NCI-H2196 treated with DMSO at 0.1 percent for 48 hours (cell line): ENCODE measurements around the gene GTF2F1.
A peak's percentile ranks its signal among the peaks of the same experiment; 100 is the strongest.
"Not testable (repeated sequence)": the region's sequence is repeated elsewhere in the genome, so short reads cannot be mapped to it uniquely, and the experiment has no call there.

Source experiments
- DNase-seq: peaks from one replicate; lab custom pipeline; 2025; ENCODE audit not compliant: unreplicated experiment; lab: John Stamatoyannopoulos, UW

Gene GTF2F1

GRCh38 chr19:6393074-6393982, at the start of gene GTF2F1:
Gene GTF2F1, minus strand, starts transcription at chr19:6393164. Its CDS starts 169 bp downstream, at chr19:6392995.
- DNase-seq, result peak; percentile 87

- no peak for DNase-seq
Observed at GRCh38 chr19:6442087-6442688, 49.2 kb upstream of the GTF2F1 start.

GRCh38 chr19:6440905-6441304, 47.9 kb upstream of the GTF2F1 start:
- DNase-seq, result no peak

- DNase-seq, result no peak
Observed at GRCh38 chr19:6439743-6440142, 46.8 kb upstream of the GTF2F1 start.

GRCh38 chr19:6433663-6434062, 40.7 kb upstream of the GTF2F1 start, which contains the start of gene SLC25A41:
Gene SLC25A41, minus strand, starts transcription at chr19:6433763. Its CDS starts 70 bp downstream, at chr19:6433693.
- no peak for DNase-seq

GRCh38 chr19:6433165-6433564, 40.2 kb upstream of the GTF2F1 start:
- DNase-seq, result no peak

GRCh38 chr19:6431891-6432290, 38.9 kb upstream of the GTF2F1 start:
- DNase-seq, result no peak

GRCh38 chr19:6429419-6430221, 36.7 kb upstream of the GTF2F1 start:
- DNase-seq, result no peak

- not testable (repeated sequence) for DNase-seq
Observed at GRCh38 chr19:6428692-6429418, 35.9 kb upstream of the GTF2F1 start.

GRCh38 chr19:6427131-6427530, 34.2 kb upstream of the GTF2F1 start:
- no peak for DNase-seq

- DNase-seq, result no peak
Observed at GRCh38 chr19:6425732-6426620, 33.0 kb upstream of the GTF2F1 start.

- DNase-seq, result peak; percentile 100
Observed at GRCh38 chr19:6424939-6425731, 32.2 kb upstream of the GTF2F1 start.

- DNase-seq, result no peak
Observed at GRCh38 chr19:6424195-6424938, 31.4 kb upstream of the GTF2F1 start, which contains the start of gene KHSRP. Gene KHSRP, minus strand, starts transcription at chr19:6424811. Its CDS starts 110 bp downstream, at chr19:6424701.

GRCh38 chr19:6423499-6424194, 30.7 kb upstream of the GTF2F1 start:
- DNase-seq, result no peak

GRCh38 chr19:6421075-6422014, 28.4 kb upstream of the GTF2F1 start:
- no peak for DNase-seq

- no peak for DNase-seq
Observed at GRCh38 chr19:6418562-6418932, 25.6 kb upstream of the GTF2F1 start.
